ENCODE measurements around the gene MGLL.

The MGLL gene

GRCh38 chr3:127729556-127730056 is 92.7 kb downstream of the MGLL start:
- no peaks in the 10 kb centered on the region for H3K27me3 ChIP-seq
- H3K4me3 ChIP-seq, result peak overlapping the region in 1 of 10 experiments; percentile 37; a peak in 1 of 20 replicates
- peak overlapping the region in 6 of 11 experiments; percentile 40 to 69 (median 56); a peak in 10 of 22 replicates for H3K9ac ChIP-seq
- peak overlapping the region; percentile 19 to 98 (median 75); a peak in 20 of 22 replicates for H3K4me2 ChIP-seq
- H3K9me3 ChIP-seq (replicated peaks in 1 of 11), result peaks cover 0 to 36% (median 4%) of the 10 kb centered on the region in 11 experiments; a peak in 9 of 22 replicates
- H3K4me1 ChIP-seq, result peaks cover 22 to 87% (median 45%) of the 10 kb centered on the region in 10 experiments
- peak in 7 of 11 experiments; percentile 43 to 86 (median 77); a peak in 12 of 22 replicates for TF ChIP-seq Cebpa-rat (IDR thresholded peaks at IDR 0.05)
- peak overlapping the region in 10 of 11 experiments; percentile 25 to 85 (median 72); a peak in 17 of 22 replicates for H3K27ac ChIP-seq
- H4K20me1 ChIP-seq, result no peaks in the 10 kb centered on the region
- no peaks in the 10 kb centered on the region for H3K36me3 ChIP-seq

GRCh38 chr3:127728417-127729015 is 93.8 kb downstream of the MGLL start:
- H3K4me2 ChIP-seq, result peak overlapping the region in 6 of 11 experiments; percentile 75 to 98 (median 88); a peak in 9 of 22 replicates
- peaks cover 0 to 45% (median 6%) of the 10 kb centered on the region in 11 experiments; a peak in 10 of 22 replicates for H3K9me3 ChIP-seq (replicated peaks in 1 of 11)
- no peaks in the 10 kb centered on the region for H3K36me3 ChIP-seq
- peak overlapping the region in 1 of 11 experiments; percentile 25; a peak in 1 of 22 replicates for H3K9ac ChIP-seq
- no peaks in the 10 kb centered on the region for H4K20me1 ChIP-seq
- peaks cover 11 to 76% (median 34%) of the 10 kb centered on the region in 10 experiments; a peak in 19 of 20 replicates for H3K4me1 ChIP-seq
- H3K4me3 ChIP-seq, result no peak overlapping the region
- H3K27me3 ChIP-seq, result no peaks in the 10 kb centered on the region
- TF ChIP-seq Cebpa-rat (IDR thresholded peaks at IDR 0.05), result no peak
- H3K27ac ChIP-seq, result peak overlapping the region in 7 of 11 experiments; percentile 53 to 85 (median 79); a peak in 13 of 22 replicates

GRCh38 chr3:127726894-127727293 is 95.4 kb downstream of the MGLL start:
- Histone ChIP-seq H3K27me3 (no peaks in the 10 kb centered on the region), H3K9me3 (replicated peaks in 1 of 11) (peaks cover 0 to 45% (median 6%) of the 10 kb centered on the region in 11 experiments; a peak in 10 of 22 replicates), H3K4me3 (no peak overlapping the region), H3K9ac (no peak overlapping the region), H3K4me2 (peak overlapping the region in 3 of 11 experiments; percentile 12 to 39 (median 12); a peak in 4 of 22 replicates), H3K4me1 (peaks cover 7 to 60% (median 22%) of the 10 kb centered on the region in 10 experiments; a peak in 17 of 20 replicates), H3K27ac (peak overlapping the region in 1 of 11 experiments; percentile 13; a peak in 1 of 22 replicates), H3K36me3 (no peaks in the 10 kb centered on the region), H4K20me1 (no peaks in the 10 kb centered on the region)
- no peak for TF ChIP-seq Cebpa-rat (IDR thresholded peaks at IDR 0.05)

GRCh38 chr3:127723011-127723567 is 99.2 kb downstream of the MGLL start:
- H4K20me1 ChIP-seq, result no peaks in the 10 kb centered on the region
- H3K4me3 ChIP-seq, result no peak overlapping the region
- H3K36me3 ChIP-seq, result peaks cover 0 to 14% (median 0%) of the 10 kb centered on the region in 11 experiments; a peak in 2 of 22 replicates
- H3K27me3 ChIP-seq, result no peaks in the 10 kb centered on the region
- peaks cover 0 to 23% (median 0%) of the 10 kb centered on the region in 10 experiments; a peak in 5 of 20 replicates for H3K4me1 ChIP-seq
- H3K9ac ChIP-seq, result no peak overlapping the region; a peak in 1 of 22 replicates
- no peak overlapping the region for H3K4me2 ChIP-seq
- no peak for TF ChIP-seq Cebpa-rat (IDR thresholded peaks at IDR 0.05)
- no peak overlapping the region for H3K27ac ChIP-seq
- peaks cover 0 to 39% (median 6%) of the 10 kb centered on the region in 11 experiments; a peak in 10 of 22 replicates for H3K9me3 ChIP-seq (replicated peaks in 1 of 11)

GRCh38 chr3:127722091-127722784 is 100.1 kb downstream of the MGLL start:
- Histone ChIP-seq H3K4me3 (no peak overlapping the region), H4K20me1 (no peaks in the 10 kb centered on the region), H3K36me3 (peaks cover 0 to 14% (median 0%) of the 10 kb centered on the region in 11 experiments; a peak in 2 of 22 replicates), H3K9ac (no peak overlapping the region), H3K4me2 (no peak overlapping the region), H3K27me3 (no peaks in the 10 kb centered on the region), H3K9me3 (replicated peaks in 1 of 11) (peaks cover 0 to 33% (median 4%) of the 10 kb centered on the region in 11 experiments; a peak in 10 of 22 replicates), H3K27ac (no peak overlapping the region), H3K4me1 (peaks cover 0 to 18% (median 0%) of the 10 kb centered on the region in 10 experiments; a peak in 5 of 20 replicates)
- no peak for TF ChIP-seq Cebpa-rat (IDR thresholded peaks at IDR 0.05)

GRCh38 chr3:127720985-127721935 is 101.1 kb downstream of the MGLL start:
- Histone ChIP-seq H3K36me3 (peaks cover 0 to 14% (median 0%) of the 10 kb centered on the region in 11 experiments; a peak in 2 of 22 replicates), H3K9ac (no peak overlapping the region)

GRCh38 chr3:127720161-127720823 is 102.0 kb downstream of the MGLL start:
- Histone ChIP-seq H3K36me3 (peaks cover 0 to 14% (median 0%) of the 10 kb centered on the region in 11 experiments; a peak in 2 of 22 replicates), H3K4me2 (no peak overlapping the region), H3K9ac (no peak overlapping the region), H3K4me1 (peaks cover 0 to 21% (median 6%) of the 10 kb centered on the region in 10 experiments; a peak in 13 of 20 replicates), H4K20me1 (no peaks in the 10 kb centered on the region), H3K27me3 (no peaks in the 10 kb centered on the region), H3K9me3 (replicated peaks in 1 of 11) (peaks cover 0 to 16% (median 0%) of the 10 kb centered on the region in 11 experiments; a peak in 3 of 22 replicates), H3K4me3 (no peak overlapping the region), H3K27ac (no peak overlapping the region)
- TF ChIP-seq Cebpa-rat (IDR thresholded peaks at IDR 0.05), result no peak

More at GRCh38 chr3:127720985-127721935, 101.1 kb downstream of the MGLL start:
- no peaks in the 10 kb centered on the region for H4K20me1 ChIP-seq
- no peaks in the 10 kb centered on the region for H3K27me3 ChIP-seq
- H3K4me2 ChIP-seq, result no peak overlapping the region
- no peak overlapping the region for H3K27ac ChIP-seq
- H3K9me3 ChIP-seq (replicated peaks in 1 of 11), result peaks cover 0 to 23% (median 0%) of the 10 kb centered on the region in 11 experiments; a peak in 4 of 22 replicates
- H3K4me3 ChIP-seq, result no peak overlapping the region
- H3K4me1 ChIP-seq, result peaks cover 0 to 14% (median 0%) of the 10 kb centered on the region in 10 experiments; a peak in 5 of 20 replicates
- no peak for TF ChIP-seq Cebpa-rat (IDR thresholded peaks at IDR 0.05)
